T-helper 9 cell (primary cell): Measurements from ENCODE around the gene REEP1.
"Not testable (repeated sequence)": the region's sequence is repeated elsewhere in the genome, so short reads cannot be mapped to it uniquely, and the experiment has no call there.

Source experiments
- DNase-seq: peaks from one replicate; pipeline ENCODE4 v3.0.0-alpha.2; 2020

Gene REEP1

DNA sequence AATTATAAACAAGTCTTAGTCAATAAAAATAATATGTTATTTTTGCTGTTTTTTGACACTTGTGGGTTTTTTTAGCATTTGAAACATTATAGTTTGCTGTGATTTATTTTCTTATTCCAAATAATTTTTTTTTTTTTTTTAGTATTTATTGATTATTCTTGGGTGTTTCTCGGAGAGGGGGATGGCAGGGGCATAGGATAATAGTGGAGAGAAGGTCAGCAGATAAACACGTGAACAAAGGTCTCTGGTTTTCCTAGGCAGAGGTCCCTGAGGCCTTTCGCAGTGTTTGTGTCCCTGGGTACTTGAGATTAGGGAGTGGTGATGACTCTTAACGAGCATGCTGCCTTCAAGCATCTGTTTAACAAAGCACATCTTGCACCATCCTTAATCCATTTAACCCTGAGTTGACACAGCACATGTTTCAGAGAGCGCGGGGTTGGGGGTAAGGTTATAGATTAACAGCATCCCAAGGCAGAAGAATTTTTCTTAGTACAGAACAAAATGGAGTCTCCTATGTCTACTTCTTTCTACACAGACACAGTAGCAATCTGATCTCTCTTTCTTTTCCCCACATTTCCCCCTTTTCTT is 8.5 kb upstream of the REEP1 start:
- not testable (repeated sequence) for DNase-seq

DNA sequence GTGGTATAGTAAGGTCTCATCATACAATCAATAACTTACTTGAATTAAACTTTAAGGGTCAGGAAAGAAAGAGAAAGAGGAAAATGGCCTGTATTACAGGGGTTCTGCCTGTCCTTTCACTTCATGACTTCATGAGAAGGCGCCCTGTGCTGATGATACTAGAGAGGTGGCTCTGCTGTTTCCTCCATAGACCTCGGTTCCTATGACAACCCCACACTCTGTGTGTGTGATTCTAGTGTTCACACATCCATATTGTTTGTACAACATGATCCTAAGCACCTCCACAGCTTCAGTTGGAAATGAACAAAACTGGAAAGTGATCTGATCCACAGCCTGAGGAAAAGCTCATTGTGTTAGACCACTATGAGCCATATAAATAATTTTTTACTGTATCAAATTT is 7.0 kb upstream of the REEP1 start:
- no peak for DNase-seq

DNA sequence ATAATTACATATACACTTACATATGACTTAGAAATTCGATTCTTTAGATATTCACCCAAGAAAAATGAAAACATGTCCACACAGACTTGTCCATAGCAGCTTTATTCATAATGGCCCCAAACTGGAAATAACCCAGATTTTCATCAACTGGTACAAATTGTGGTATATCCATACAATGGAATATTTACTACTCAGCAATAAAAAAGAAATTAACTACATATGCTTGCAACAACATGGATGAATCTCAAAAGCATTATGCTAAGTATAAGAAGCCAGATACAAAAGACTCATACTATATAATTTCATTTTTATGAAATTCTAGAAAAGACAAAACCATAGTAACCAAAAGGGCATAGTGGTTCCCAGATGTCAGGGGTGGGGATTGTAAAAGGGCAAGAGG is 5.1 kb upstream of the REEP1 start:
- no peak for DNase-seq

DNA sequence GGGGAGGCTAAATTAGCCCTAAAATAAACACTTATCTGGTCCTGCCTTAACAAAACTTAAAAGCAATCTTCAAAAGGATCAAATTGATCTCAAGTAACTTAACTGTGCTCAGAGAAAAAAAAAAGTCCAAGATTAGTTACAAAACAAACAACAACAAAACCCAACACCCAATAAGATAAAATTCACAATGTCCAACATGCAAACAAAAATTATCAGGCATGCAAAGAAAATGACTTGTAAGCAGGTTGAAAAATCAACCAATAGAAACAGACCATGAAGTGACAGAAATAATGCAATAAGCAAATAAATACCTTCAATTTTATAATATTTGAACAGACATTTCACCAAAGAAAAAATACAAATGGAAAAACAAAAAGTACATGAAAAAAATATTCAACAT is 4.0 kb upstream of the REEP1 start:
- DNase-seq = no peak

DNA sequence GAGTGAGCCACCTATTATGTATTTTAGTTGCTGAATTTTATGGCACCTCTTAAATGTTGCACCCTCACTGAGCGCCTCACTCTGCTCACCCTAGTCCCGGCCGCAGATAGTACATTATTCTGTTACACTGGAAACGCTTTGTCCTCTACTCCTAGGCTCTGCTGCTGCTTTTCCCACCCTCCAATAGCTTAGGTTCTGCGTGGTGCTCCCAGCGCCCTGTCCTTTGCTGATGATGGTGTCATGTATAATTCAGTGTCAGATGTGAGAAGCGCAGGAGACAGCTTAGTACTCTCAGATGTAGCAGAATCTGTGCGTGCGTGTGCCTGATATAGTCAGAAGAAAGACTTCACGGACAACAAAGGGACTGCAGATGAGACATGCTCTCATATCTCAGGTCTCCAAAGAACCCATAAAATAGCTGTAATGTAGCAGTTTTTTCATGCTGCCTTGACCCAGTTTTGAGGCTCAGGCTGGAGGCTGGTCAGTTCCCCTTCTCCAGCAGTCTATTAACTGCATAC is 1.4 kb upstream of the REEP1 start:
- DNase-seq = no peak

DNA sequence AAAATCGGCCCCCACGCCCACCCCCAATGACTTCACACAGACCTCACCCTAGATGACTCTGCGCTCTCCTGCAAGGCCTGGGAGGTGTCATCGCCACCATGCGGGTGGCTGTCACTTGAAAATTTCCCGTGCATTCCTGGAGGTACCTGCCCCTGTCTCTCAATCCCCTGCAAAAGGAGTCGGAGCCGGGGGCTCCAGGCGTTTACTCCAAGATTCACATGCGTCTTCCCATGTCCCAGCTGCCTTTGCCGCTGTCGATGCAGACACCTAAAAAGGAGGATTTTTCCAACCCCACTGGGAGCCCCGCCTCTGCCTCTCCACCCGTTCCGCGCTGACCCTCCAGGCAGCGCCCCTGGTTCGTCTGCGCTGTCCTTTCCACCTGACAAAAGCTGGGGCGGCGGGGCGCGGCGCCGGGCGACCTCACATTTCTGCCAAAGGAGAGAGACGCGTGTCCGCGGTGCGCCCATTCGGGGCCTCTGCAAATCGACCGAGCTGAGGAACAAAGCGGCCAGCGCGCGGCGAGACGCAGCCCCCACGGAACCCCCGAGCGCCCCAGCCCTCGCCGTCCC is 667 bp downstream of the REEP1 start:
- DNase-seq = no peak

DNA sequence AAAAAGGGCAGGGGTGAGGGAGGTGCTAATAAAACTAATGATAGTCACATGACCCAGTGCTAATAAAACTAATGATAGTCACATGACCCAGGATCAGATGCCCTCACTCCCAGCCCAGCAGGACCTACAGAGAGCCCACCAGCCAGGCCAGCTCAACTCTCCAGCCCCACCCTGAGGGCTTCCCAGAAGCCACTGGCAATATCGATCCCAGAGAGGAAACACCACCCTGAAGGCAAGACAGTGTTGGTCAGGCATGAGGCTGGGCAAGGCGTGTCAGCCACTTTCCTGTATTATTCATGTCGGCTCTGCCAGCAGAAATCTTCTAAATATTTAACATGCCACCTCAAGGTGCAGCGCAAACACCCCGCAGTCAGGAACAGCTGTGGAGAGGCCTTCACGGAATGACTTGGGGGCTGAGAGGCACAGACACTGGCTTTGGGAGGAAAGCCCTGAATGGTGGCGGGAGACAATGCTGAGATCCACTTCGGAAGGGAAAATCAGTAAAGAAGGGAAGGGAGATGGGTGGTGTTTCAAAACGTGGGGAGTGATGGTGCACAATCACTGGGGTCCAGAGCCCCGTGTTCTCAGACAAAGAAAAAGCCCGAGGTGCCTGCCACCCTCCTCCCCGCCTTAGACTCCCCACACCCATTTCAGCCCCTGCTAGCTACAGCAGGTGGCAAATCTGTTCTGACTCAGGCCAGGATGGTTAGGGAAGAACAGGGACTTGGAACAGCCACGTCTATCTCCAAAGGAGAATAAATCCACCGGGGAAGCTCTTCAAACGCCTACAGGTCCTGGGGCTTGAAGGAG is 1.4 kb downstream of the REEP1 start:
- no peak for DNase-seq

DNA sequence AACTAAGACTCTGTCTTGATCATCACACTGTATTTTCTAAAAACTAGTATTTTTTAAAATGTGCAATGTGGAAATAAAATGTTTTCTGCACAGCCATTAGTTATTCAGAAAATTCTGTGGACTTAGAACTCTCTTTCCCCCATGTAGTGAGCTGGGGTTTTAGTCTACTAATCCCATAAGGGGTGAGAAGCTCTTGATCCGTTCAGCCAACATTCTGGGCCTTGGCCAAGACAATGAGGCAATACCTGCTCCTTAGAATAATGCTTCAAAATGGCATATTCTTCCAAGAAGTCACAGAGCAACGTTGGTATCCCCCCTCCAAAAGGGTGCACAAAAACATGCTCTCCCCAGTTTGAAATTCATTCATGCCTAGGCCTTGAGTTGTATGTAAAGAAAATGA is 4.0 kb downstream of the REEP1 start:
- no peak for DNase-seq

DNA sequence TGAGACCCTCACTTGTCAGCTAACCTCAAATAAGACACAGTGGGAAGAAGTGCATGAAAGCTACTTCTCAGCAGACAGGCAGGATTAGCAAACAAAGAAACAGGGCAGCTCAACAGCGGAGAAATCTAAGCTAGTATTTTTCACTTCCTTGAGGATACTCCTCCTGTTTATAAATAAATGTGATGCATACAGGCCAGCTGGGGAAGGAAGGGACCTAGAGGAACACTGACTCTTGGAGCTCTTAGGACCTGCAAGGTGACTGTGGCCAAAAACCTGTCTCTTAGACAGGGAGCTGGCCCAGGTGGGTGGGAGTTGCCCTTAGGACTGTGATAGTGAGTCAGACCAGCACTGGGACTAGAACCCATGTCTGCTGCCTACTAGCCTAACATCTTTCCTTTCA is 4.8 kb downstream of the REEP1 start:
- DNase-seq = no peak

DNA sequence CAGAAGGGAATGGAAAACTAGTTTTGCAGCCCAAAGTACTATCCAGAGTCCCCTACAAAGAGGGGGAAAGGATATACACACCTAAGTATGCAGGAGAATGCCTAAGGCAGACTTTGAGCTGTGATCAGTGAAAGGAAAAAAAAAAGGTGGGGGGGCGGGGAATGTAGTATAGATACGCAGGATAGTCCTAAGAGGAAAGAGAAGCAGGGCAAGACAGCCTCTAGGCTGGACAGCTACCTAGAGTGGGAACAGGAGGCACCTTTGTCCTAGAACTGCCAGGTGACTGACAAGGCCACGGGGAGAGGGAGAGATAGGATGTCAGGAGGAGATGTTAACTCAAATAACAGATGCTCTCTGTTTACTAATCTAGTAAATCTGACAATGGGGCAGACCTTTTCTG is 6.0 kb downstream of the REEP1 start:
- no peak for DNase-seq

DNA sequence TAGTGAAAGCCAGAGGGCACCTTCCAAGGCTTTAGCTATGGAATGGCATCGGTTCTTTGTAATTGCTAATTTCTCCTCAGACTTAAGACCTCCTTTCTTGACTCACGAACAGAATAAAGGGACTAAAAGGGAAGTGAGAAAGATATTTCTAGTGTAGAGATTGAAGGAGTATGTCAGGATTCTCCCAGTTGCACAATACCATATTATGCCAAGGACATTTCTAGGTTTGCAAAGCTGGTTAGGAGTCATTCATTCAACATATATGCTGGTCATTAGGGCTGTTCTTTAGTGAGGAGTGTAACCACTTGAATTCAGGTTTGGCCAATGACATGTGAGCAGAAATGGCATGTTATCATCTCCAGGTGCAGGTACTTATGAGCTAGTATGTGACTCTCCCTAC is 7.4 kb downstream of the REEP1 start:
- DNase-seq = no peak

DNA sequence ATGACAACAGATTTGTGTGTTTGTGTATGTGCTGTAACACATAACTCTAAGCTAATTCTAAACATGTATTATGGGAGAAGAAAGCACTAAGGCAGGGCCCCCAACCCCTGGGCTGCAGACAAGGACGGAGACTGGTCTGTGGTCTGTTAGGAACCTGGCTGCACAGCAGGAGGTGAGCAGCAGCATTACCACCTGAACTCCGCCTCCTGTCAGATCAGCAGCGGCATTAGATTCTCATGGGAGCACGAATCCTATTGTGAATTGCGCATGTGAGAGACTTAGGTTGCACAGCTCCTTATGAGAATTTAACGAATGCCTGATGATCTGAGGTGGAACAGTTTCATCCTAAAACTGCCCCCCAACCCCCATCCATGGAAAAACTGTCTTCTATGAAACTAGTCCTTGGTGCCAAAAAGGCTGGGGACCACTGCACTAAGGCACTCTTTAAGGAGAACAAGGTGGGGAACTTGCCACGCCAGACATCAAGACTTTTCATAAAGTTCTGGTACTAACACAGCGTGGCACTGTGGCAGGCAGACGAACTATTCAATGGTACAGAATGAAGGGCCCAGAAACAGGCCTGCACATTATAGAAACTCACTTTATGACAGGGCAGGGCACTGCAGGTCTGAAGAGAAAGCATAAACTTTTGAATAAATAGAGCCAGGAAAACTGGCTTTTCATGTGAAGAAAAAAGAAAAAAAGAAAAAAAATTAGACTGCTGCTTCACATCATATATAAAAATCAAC is 14.0 kb downstream of the REEP1 start:
- DNase-seq = no peak

DNA sequence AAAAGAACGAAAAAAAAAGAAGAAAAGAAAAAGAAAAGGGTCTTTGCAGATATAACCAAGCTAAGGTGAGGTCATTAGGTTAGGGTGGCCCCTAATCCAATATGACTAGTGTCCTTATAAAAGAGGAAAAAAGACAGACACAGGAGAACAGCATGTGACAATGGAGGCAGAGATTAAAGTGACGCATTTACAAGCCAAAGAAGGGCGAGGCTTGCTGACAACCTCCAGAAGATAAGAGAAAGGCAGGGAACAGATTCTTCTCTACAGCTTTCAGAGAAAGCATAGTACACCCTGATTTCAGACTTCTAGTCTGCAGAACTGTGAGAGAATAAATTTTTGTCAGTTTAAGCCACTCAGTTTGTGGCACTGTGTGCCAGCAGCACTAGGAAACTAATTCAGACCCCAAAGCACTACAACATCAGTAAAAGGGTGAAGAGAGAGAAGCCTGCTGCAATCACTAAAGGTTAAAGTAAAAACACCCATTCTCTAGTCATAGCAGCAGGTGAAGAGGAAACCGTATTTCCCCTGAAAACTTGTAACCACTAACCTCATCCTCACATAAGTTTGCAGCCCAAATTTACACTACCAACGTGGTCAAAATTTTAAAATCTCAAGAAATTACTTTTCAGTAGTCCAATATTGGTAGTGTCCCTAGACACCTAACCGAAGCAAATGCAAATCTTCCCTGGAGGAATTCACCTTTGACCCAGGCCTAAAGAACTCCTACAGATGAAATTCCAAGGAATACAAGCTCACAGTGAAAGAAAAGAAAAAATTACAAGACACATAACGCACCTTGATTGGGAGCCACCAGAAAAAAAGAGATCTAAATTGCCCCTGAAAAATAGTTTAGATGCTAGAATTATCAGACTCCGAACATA is 17.5 kb downstream of the REEP1 start:
- DNase-seq = no peak

DNA sequence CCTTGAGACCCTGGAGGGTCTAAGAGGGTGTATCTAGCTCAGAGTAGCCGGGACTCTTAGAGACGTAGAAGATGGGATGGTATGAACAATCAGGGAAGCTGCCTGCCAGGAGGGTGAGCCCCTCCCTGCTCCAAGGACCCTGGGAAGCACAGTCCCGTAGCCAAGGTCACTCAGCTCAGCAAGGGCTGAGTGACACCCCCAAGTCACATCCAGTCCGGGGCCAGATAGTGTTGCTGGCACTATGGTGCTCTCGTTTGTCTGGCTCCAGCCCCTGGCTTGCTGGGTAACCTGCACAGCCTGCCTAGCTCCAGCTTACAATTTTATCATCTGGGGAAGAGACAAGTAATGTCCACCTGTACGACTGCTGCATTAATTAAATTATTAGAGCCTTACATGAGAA is 22.3 kb downstream of the REEP1 start:
- DNase-seq = no peak

DNA sequence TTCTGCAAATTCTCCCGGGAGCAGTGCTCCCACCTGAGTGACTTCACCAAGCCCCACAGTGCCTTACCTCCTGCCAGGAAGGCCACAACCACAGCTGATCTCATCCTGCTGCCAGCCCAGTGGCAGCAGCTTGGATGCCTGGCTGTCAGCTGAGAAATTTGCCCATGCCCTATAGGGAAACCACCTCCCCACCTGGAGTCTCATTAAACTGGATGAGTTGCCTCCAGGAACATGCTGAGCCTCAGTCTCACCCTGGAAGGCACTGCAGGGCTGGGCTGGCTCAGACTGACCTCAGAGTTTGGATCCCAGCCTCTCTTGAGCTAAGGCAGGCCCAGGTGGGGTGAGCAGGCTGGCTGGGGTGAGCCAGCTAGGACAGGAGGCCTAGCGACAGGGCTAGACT is 23.3 kb downstream of the REEP1 start:
- DNase-seq = no peak

DNA sequence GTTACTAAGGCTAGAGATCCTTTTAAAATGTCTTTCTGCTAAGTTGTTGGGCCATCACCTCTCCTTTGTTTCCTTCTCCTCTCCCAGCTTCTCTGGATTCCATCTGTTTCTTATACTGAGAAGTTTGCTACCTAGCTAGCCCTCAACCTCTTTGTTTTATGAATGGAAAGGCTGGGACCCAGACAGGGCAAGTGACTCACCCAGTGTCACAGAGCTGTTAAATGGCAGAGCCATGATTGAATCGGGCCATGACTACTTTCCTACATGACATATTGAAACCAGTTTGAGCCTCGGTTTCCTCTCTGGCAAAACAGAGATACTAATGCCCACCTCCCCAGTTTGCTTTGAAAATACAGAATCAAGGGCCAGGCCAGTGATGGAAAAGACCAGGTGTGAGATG is 24.1 kb downstream of the REEP1 start:
- DNase-seq = no peak

DNA sequence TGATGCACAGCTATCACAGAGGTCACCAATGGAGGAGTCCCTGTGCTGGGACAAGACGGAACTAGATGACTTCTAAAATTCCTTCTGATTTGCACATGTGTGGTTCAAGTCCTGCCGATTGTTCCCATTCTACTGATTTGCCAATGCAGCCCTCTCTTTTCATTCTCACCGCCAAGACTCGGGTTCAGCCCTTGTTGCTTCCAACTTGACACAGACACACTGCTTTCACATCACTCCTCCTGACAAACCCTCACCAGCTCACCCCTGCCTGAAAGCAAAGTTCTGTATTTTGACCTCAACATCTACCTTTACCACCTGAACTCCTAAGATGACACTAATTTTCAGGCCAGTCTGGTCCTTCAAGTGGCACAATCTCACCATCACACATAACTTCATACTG is 25.5 kb downstream of the REEP1 start:
- DNase-seq = no peak

DNA sequence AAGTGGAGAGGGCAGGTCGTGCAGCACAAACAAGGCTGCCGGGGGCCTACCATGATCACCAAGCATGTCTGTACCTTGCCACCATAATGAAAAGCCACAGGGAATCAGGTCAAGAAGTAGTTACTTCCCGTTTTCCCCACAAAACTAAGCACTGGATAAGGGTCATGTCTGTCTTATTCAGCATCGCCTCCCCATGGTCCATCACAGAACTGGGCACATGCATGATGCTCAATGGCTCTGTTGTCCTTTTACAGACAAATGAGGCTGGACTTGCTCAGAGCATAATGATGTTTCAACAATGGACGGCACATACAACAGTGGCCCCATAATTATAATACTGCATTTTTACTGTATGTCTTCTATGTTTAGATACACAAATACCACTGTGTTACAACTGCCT is 27.5 kb downstream of the REEP1 start:
- DNase-seq = no peak

DNA sequence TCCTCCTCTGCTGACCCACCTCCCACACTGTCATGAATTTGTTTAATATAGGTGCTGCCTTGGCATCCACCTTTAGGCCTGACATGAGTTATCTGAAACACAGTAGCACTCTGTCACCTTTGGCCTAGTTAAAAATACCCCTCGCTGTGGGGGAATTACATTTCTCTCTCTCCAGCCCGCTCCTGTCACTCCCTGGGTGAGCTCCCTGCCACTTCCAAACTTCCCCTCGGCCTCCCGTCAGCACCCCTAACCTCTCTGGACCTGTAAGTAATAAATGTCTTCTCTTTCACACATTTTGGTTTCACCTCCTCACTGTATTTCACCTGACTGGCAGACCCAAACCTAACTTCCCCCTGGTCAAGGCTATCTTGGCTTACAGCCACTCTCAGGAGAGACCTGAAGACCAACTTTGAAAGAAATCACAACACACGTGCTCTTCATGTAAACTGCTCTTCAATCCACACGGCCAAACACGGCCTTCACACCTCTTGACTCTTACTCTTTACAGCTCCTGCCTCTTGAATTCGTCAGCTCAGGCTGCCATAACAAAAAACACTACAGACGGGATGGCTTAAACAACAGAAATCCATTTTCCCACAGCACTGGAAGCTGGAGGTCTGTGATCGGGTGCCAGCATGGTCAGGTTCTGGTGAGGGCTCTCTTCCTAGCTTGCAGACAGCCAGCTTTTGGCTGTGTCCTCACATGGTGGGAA is 28.3 kb downstream of the REEP1 start:
- DNase-seq = no peak

DNA sequence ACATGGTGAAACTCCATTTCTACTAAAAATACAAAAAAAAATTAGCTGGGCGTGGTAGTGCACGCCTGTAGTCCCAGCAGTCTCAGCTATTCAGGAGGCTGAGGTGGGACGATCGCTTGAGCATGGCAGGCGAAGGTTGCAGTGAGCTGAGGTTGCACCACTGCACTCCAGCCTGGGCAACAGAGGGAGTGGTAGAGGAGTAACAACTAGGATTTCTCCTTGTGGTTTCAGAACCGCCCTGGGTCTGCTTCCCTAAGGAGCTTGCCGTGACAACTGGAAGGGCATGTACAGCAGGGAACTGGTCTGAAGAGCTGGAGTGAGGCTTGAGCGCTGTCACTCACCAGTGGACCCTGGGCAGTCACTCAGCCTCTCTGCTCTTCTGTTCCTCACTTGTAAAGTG is 29.1 kb downstream of the REEP1 start:
- DNase-seq = no peak

DNA sequence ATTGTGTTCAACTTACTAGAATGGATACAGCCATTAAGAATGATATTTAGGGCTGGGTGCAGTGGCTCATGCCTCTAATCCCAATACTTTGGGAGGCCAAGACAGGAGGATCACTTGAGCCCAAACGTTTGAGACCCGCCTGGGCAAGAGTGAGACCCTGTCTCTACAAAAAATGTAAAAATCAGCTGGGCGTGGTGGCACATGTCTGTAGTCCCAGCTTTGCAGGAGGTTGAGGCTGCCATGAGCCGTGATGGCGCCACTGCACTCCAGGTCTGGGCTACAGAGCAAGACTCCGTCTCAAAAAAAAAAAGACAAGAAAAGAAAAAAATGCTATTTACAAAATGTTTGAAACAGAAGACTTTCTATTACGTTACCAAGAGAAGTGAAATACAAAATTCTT is 30.0 kb downstream of the REEP1 start:
- DNase-seq = no peak

DNA sequence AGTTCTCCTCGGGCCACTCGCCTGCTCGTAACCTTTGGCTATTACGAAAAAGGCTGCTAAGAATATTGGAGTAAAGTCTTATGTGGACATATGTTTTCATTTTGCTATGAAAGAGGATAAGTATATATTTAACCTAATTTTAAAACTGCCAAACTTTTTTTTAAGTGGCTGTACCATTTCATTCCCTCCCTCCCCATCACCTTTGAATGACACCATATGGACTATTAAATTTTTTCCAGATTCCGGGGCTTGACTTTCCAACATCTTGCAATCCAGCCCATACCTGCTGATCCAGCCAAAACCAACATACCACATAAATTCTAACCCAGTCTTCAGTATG is 31.5 kb downstream of the REEP1 start:
- no peak for DNase-seq
